HG02763 (cell line): ENCODE results near the gene MED7.

ENCODE experiments used
- ATAC-seq: cut with Tn5 transposase; IDR thresholded peaks from one replicate; pipeline ENCODE4 v1.9.1; 2021; ENCODE audit warnings: mild to moderate bottlenecking, moderate library complexity; ENCODE audit not compliant: unreplicated experiment

Gene MED7

GRCh38 chr5:157164521-157164920 is 21.9 kb upstream of the MED7 start:
- ATAC-seq: no peak

- ATAC-seq: no peak
Measured at GRCh38 chr5:157162919-157163510, 20.4 kb upstream of the MED7 start.

- no peak for ATAC-seq
Measured at GRCh38 chr5:157161996-157162395, 19.3 kb upstream of the MED7 start.

- no peak for ATAC-seq
Measured at GRCh38 chr5:157160001-157160400, 17.3 kb upstream of the MED7 start.

- ATAC-seq: no peak
Measured at GRCh38 chr5:157159209-157159751, 16.6 kb upstream of the MED7 start.

GRCh38 chr5:157157293-157157891 is 14.7 kb upstream of the MED7 start:
- no peak for ATAC-seq

GRCh38 chr5:157155297-157155696 is 12.6 kb upstream of the MED7 start:
- no peak for ATAC-seq

GRCh38 chr5:157150995-157151394 is 8.3 kb upstream of the MED7 start:
- ATAC-seq: no peak

- ATAC-seq: peak; percentile 48
Measured at GRCh38 chr5:157148734-157149615, 6.3 kb upstream of the MED7 start.

GRCh38 chr5:157143127-157143971 is 684 bp upstream of the MED7 start:
- ATAC-seq: peak; percentile 27

- ATAC-seq: no peak
Measured at GRCh38 chr5:157137691-157138090, 5.0 kb downstream of the MED7 start.

- ATAC-seq: no peak
Measured at GRCh38 chr5:157132281-157132612, 10.4 kb downstream of the MED7 start.

- no peak for ATAC-seq
Measured at GRCh38 chr5:157130925-157131324, 11.7 kb downstream of the MED7 start.

GRCh38 chr5:157121709-157122108 is 21.0 kb downstream of the MED7 start:
- no peak for ATAC-seq

GRCh38 chr5:157120102-157120501 is 22.6 kb downstream of the MED7 start:
- no peak for ATAC-seq

GRCh38 chr5:157116483-157116954 is 26.1 kb downstream of the MED7 start:
- ATAC-seq: no peak

- no peak for ATAC-seq
Measured at GRCh38 chr5:157115502-157115901, 27.2 kb downstream of the MED7 start.

- ATAC-seq: no peak
Measured at GRCh38 chr5:157115012-157115411, 27.7 kb downstream of the MED7 start.

GRCh38 chr5:157113002-157113401 is 29.7 kb downstream of the MED7 start:
- ATAC-seq: no peak

GRCh38 chr5:157109744-157110143 is 32.9 kb downstream of the MED7 start:
- ATAC-seq: peak; percentile 68

- peak; percentile 84 for ATAC-seq
Measured at GRCh38 chr5:157108976-157109375, 33.7 kb downstream of the MED7 start, which contains the start of gene HAVCR2. Gene HAVCR2 (minus strand): TSS chr5:157109044. CDS start chr5:157108983, 61 bp downstream.
